Head of caudate nucleus (tissue), 42 donors: Measurements from ENCODE around the gene GPR157.
"Not testable (repeated sequence)": the region's sequence is repeated elsewhere in the genome, so short reads cannot be mapped to it uniquely, and the experiment has no call there.

Experiments
- DNase-seq, 42 donors: peaks; one replicate each; pipeline versions ENCODE4 v3.0.0 to v3.0.0-alpha.2; 2020 to 2021; ENCODE audit warnings: mixed read lengths in 7 of 42
- intact Hi-C: fragments of 100-400 bp; cut with DNase I; formaldehyde crosslinking; loops from one replicate; pipeline ENCODE4 v1.15.0; 2022

The GPR157 gene

GRCh38 chr1:9099555-9099954, 29.3 kb downstream of the GPR157 start:
- intact Hi-C loops: no loop called here
- DNase-seq: no peak

GRCh38 chr1:9097947-9098705, 30.8 kb downstream of the GPR157 start:
- DNase-seq: no peak
- intact Hi-C loops: no loop called here

GRCh38 chr1:9095818-9096217, 33.1 kb downstream of the GPR157 start:
- intact Hi-C loops: no loop called here
- DNase-seq: no peak

- intact Hi-C loops: not testable (repeated sequence)
- peak in 2 of 42 donors; percentile 13 to 21 for DNase-seq
These were observed 34.8 kb downstream of the GPR157 start for GRCh38 chr1:9093996-9094595.

GRCh38 chr1:9093581-9093980, 35.3 kb downstream of the GPR157 start:
- DNase-seq: no peak
- intact Hi-C loops: no loop called here

GRCh38 chr1:9093091-9093490, 35.8 kb downstream of the GPR157 start:
- no peak for DNase-seq
- intact Hi-C loops: no loop called here

GRCh38 chr1:9088807-9089206, 40.1 kb downstream of the GPR157 start:
- intact Hi-C loops: no loop called here
- DNase-seq: no peak

GRCh38 chr1:9087411-9088125, 41.3 kb downstream of the GPR157 start:
- no peak for DNase-seq
- intact Hi-C loops: no loop called here

GRCh38 chr1:9086796-9087195, 42.1 kb downstream of the GPR157 start:
- DNase-seq: no peak
- intact Hi-C loops: no loop called here

GRCh38 chr1:9086045-9086444, 42.9 kb downstream of the GPR157 start:
- intact Hi-C loops: no loop called here
- no peak for DNase-seq

- no peak for DNase-seq
These were observed 43.5 kb downstream of the GPR157 start for GRCh38 chr1:9085306-9085940.

GRCh38 chr1:9084906-9085305, 44.0 kb downstream of the GPR157 start:
- DNase-seq: peak in 2 of 42 donors; percentile 23
- intact Hi-C loops: no loop called here

More at GRCh38 chr1:9085306-9085940, 43.5 kb downstream of the GPR157 start:
- intact Hi-C loops: no loop called here

- intact Hi-C loops: no loop called here
- no peak for DNase-seq
These were observed 47.4 kb downstream of the GPR157 start for GRCh38 chr1:9081473-9081872.

- intact Hi-C loops: no loop called here
- DNase-seq: no peak
These were observed 48.1 kb downstream of the GPR157 start for GRCh38 chr1:9080705-9081291.

- intact Hi-C loops: no loop called here
These were observed 48.8 kb downstream of the GPR157 start for GRCh38 chr1:9079988-9080704.

GRCh38 chr1:9078752-9079500, 50.0 kb downstream of the GPR157 start:
- DNase-seq: no peak
- intact Hi-C loops: no loop called here

More at GRCh38 chr1:9079988-9080704, 48.8 kb downstream of the GPR157 start:
- DNase-seq: no peak

GRCh38 chr1:9078015-9078751, 50.7 kb downstream of the GPR157 start:
- no peak for DNase-seq
- intact Hi-C loops: no loop called here
